HCT116 (cell line): Measurements from ENCODE around the gene PSMG3. TPM values are rescaled to one million over a fixed set of nuclear protein-coding genes. Genes with fewer than 3 reads are reported as not detected.

ENCODE experiments used
- ATAC-seq: fragments of 200-7000 bp; cut with Tn5 transposase; 2 replicates; pipeline ENCODE4 v1.9.1; 2020; ENCODE audit warnings: mild to moderate bottlenecking, moderate library complexity
- BruUV-seq: library from RNA; stranded (reverse); fragments of 400-500 nt; replicated peaks from 2 replicates; lab custom pipeline; 2021; lab: Mats Ljungman, UMichigan
- CTCF ChIA-PET: fragments of 300-600 bp; sonication (Branson Sonifier 250); formaldehyde crosslinking; loops from one replicate; lab custom pipeline; 2021; ENCODE audit warnings: antibody characterized with exemption; lab: Charles Lee
- POLR2A ChIA-PET: fragments of 300-600, 350-600 bp; sonication (Branson Sonifier 250); formaldehyde crosslinking; loops from one replicate; lab custom pipeline; 2021; ENCODE audit warnings: antibody characterized with exemption; lab: Charles Lee
- RAD21 ChIA-PET, 2 experiments: fragments of 300-600 bp; sonication (Branson Sonifier 250); formaldehyde crosslinking; loops; one replicate each; lab custom pipeline; 2023; ENCODE audit warnings: low total read pairs in 2 of 2; ENCODE audit not compliant: uncharacterized antibody in 2 of 2, unreplicated experiment in 2 of 2, low non-redundant PET in 1 of 2; lab: Charles Lee
- DNase-seq: peaks from one replicate; pipeline ENCODE4 v3.0.0-alpha.2; 2010; ENCODE audit warnings: low read depth, low spot score
- H2AFZ ChIP-seq: fragments of 200-600 bp; shearing (Covaris generic), sonication (generic); 2 replicates; pipeline ENCODE4 v1.6.1; 2017; ENCODE audit warnings: low read depth, mixed run types, mixed read lengths, antibody characterized with exemption, low read length; ENCODE audit not compliant: poor library complexity, severe bottlenecking
- H3K27ac ChIP-seq: 2 replicates; pipeline ENCODE4 v1.5.1; 2012; ENCODE audit warnings: low read depth, low read length
- H3K27me3 ChIP-seq: fragments of 200-600 bp; sonication (generic); 2 replicates; pipeline ENCODE4 v1.6.1; 2016; ENCODE audit warnings: mixed run types, low read length, mixed read lengths; ENCODE audit not compliant: insufficient read depth
- H3K36me3 ChIP-seq, 2 experiments: fragments of 200-500 bp in 1 of 2; fragments of 200-600 bp in 1 of 2; sonication (Bioruptor generic) in 1 of 2; sonication (generic) in 1 of 2; 2 replicates each; pipeline versions ENCODE4 v1.5.1 to v1.6.1; 2014 to 2016; ENCODE audit warnings: low read length in 2 of 2, inconsistent platforms in 1 of 2, mixed read lengths in 1 of 2, mixed run types in 1 of 2; ENCODE audit not compliant: insufficient read depth in 2 of 2, control insufficient read depth in 1 of 2
- H3K4me1 ChIP-seq, 2 experiments: fragments of 200-600 bp in 1 of 2; sonication (generic) in 1 of 2; 2 replicates each; pipeline versions ENCODE4 v1.5.1 to v1.6.1; 2012 to 2017; ENCODE audit warnings: low read length in 2 of 2, inconsistent platforms in 1 of 2, mild to moderate bottlenecking in 1 of 2, mixed read lengths in 1 of 2, mixed run types in 1 of 2, moderate library complexity in 1 of 2; ENCODE audit not compliant: insufficient read depth in 2 of 2, control insufficient read depth in 1 of 2
- H3K4me2 ChIP-seq: fragments of 200-600 bp; sonication (generic); 2 replicates; pipeline ENCODE4 v1.6.1; 2017; ENCODE audit warnings: mixed run types, low read length, mixed read lengths
- H3K4me3 ChIP-seq, 2 experiments: fragments of 200-600 bp in 1 of 2; sonication (generic) in 1 of 2; replicated peaks in 1 of 2; 2 replicates each; pipeline ENCODE4 v1.5.1; 2011 to 2016; ENCODE audit warnings: low read length in 2 of 2, control low read depth in 1 of 2, low read depth in 1 of 2, mild to moderate bottlenecking in 1 of 2, mixed read lengths in 1 of 2, mixed run types in 1 of 2
- H3K79me2 ChIP-seq: fragments of 200-600 bp; sonication (generic); 2 replicates; pipeline ENCODE4 v1.6.1; 2017; ENCODE audit warnings: mild to moderate bottlenecking, mixed run types, low read length, moderate library complexity, mixed read lengths; ENCODE audit not compliant: insufficient read depth
- H3K9ac ChIP-seq: fragments of 200-600 bp; sonication (generic); 2 replicates; pipeline ENCODE4 v1.6.1; 2016; ENCODE audit warnings: low read length, mixed read lengths
- H3K9me2 ChIP-seq: fragments of 200-600 bp; sonication (generic), shearing (Covaris generic); 2 replicates; pipeline ENCODE4 v1.6.1; 2017; ENCODE audit warnings: mixed run types, mild to moderate bottlenecking, moderate library complexity; ENCODE audit not compliant: insufficient read depth
- H3K9me3 ChIP-seq, 2 experiments: fragments of 200-500 bp in 1 of 2; fragments of 200-600 bp in 1 of 2; sonication (Bioruptor generic) in 1 of 2; sonication (generic) in 1 of 2; 2 replicates each; pipeline ENCODE4 v1.6.1; 2014 to 2017; ENCODE audit warnings: low read length in 2 of 2, mixed read lengths in 2 of 2, inconsistent platforms in 1 of 2, low read depth in 1 of 2, mild to moderate bottlenecking in 1 of 2, mixed run types in 1 of 2, moderate library complexity in 1 of 2; ENCODE audit not compliant: control insufficient read depth in 1 of 2, insufficient read depth in 1 of 2
- H4K20me1 ChIP-seq: fragments of 200-600 bp; sonication (generic), shearing (Covaris generic); 2 replicates; pipeline ENCODE4 v1.6.1; 2017; ENCODE audit warnings: mixed run types, mild to moderate bottlenecking, moderate library complexity; ENCODE audit not compliant: insufficient read depth
- CBX3 ChIP-seq: IDR thresholded peaks from 2 replicates; pipeline ENCODE4 v1.6.1; 2012; ENCODE audit warnings: low read depth
- FOSL1 ChIP-seq: IDR thresholded peaks from 2 replicates; pipeline ENCODE4 v1.6.1; 2012; ENCODE audit warnings: low read depth
- JUND ChIP-seq: IDR thresholded peaks from 2 replicates; pipeline ENCODE4 v1.6.1; 2012
- POLR2A ChIP-seq: IDR thresholded peaks from 2 replicates; pipeline ENCODE4 v1.7.0; 2011; ENCODE audit warnings: borderline replicate concordance; ENCODE audit not compliant: insufficient read depth, insufficient read length; ENCODE audit errors: extremely low read depth
- REST ChIP-seq: IDR thresholded peaks from 2 replicates; pipeline ENCODE4 v1.6.1; 2012; ENCODE audit warnings: low read depth
- SIN3A ChIP-seq: IDR thresholded peaks from 2 replicates; pipeline ENCODE4 v1.6.1; 2012; ENCODE audit warnings: low read depth
- TCF7L2 ChIP-seq: IDR thresholded peaks from 2 replicates; pipeline ENCODE4 v1.7.0; 2011; ENCODE audit warnings: borderline replicate concordance, inconsistent platforms; ENCODE audit not compliant: insufficient read depth, insufficient read length; ENCODE audit errors: extremely low read depth
- intact Hi-C: fragments of 100-400 bp; cut with micrococcal nuclease; formaldehyde crosslinking; loops from 2 replicates; pipeline ENCODE4 v1.10.0; 2022
- total RNA-seq: library from RNA; stranded (reverse); gene quantifications from one replicate; pipeline ENCODE4 v1.2.1, GENCODE V29; 2021; ENCODE audit not compliant: unreplicated experiment

PSMG3 gene
- total RNA-seq, 1 experiment from 2014 or later, result 60.9 TPM

- H3K9me2 ChIP-seq, result no peaks in the 10 kb centered on the region
- H3K4me2 ChIP-seq, result no peak overlapping the region
- no peaks in the 10 kb centered on the region for H3K4me1 ChIP-seq
- no peaks in the 10 kb centered on the region for H4K20me1 ChIP-seq
- BruUV-seq, result no TSS peak
- H3K27ac ChIP-seq, result no peak overlapping the region
- ChIA-PET RAD21 (no interaction called here), POLR2A (no interaction called here), CTCF (no interaction called here)
- intact Hi-C loops, result no loop called here
- DNase-seq, result no peak
- ATAC-seq, result peak; percentile 39; the same call in 1 of the 2 replicates
- H3K9ac ChIP-seq, result no peak overlapping the region
- no peak overlapping the region for H3K4me3 ChIP-seq
- H2AFZ ChIP-seq, result no peak overlapping the region
- no peaks in the 10 kb centered on the region for H3K27me3 ChIP-seq
- no peaks in the 10 kb centered on the region for H3K79me2 ChIP-seq
- no peaks in the 10 kb centered on the region for H3K36me3 ChIP-seq
- TF ChIP-seq JUND (no peak), REST (no peak), POLR2A (no peak), TCF7L2 (no peak)
- TF ChIP-seq, all 23 proteins: peak for 0
- H3K9me3 ChIP-seq, result no peaks in the 10 kb centered on the region
These were observed 21.4 kb downstream of the PSMG3 start for GRCh38 chr7:1548438-1548831.

DNA sequence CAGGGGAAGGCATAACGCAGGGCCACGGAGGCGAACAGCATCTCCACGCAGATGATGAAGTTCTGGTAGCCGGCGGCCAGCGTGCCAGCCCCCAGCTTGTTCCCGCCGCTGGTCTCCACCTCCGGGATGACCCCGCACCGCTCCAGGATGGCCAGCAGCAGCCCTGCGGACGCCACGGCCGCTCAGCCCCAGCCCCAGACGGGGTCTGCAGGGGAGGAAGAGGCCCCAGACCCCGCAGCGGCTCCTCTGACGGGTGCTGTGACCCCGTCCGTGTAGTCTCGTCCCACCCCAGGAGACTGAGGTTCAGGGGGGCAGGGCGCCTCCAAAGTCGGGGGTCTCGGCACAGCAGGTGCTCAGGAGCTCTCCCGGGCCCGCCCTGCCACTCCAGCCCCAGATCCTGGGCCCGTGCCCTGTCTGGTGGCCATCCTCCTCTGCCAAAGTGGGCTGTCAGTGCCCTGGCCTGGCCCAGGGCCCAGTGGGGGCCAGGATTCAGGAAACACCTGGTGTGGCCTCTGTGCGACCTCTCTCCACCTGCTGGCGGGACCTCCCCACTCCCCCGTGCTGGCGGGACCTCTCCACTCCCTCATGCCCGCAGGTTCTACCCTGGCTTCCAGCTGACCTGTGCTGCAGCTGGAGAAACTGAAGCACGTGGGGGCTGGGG, 21.9 kb downstream of the PSMG3 start:
- RAD21 ChIA-PET, result no interaction called here
- Histone ChIP-seq H3K9me3 (no peaks in the 10 kb centered on the region), H3K4me3 (no peak overlapping the region), H3K27me3 (no peaks in the 10 kb centered on the region), H2AFZ (no peak overlapping the region), H3K4me1 (no peaks in the 10 kb centered on the region), H3K9me2 (no peaks in the 10 kb centered on the region), H3K4me2 (no peak overlapping the region), H3K79me2 (no peaks in the 10 kb centered on the region), H3K36me3 (no peaks in the 10 kb centered on the region), H3K9ac (no peak overlapping the region), H3K27ac (no peak overlapping the region), H4K20me1 (no peaks in the 10 kb centered on the region)
- POLR2A ChIA-PET, result no interaction called here
- CTCF ChIA-PET, result no interaction called here
- ATAC-seq (no peak), DNase-seq (no peak)
- intact Hi-C loops, result no loop called here
- TF ChIP-seq FOSL1, result no peak
- TF ChIP-seq CBX3, result no peak
- TF ChIP-seq SIN3A, result no peak
- no TSS peak for BruUV-seq
